Measurements from ENCODE around the gene ZNF506.
A peak's percentile ranks its signal among the peaks of the same experiment; 100 is the strongest.
"Not testable (repeated sequence)": the region's sequence is repeated elsewhere in the genome, so short reads cannot be mapped to it uniquely, and the experiment has no call there.

The ZNF506 gene

GRCh38 chr19:19821366-19821951 is at the start of gene ZNF506:
TSS of gene ZNF506 (minus strand) at chr19:19821750. CDS start at chr19:19821603, 147 bp downstream.
- DNase-seq = peak; percentile 99

- not testable (repeated sequence) for DNase-seq
Measured at GRCh38 chr19:19870086-19870485, 48.5 kb upstream of the ZNF506 start.

- peak; percentile 76 for DNase-seq
Measured at GRCh38 chr19:19866611-19867248, 45.2 kb upstream of the ZNF506 start.

GRCh38 chr19:19865750-19866610 is 44.4 kb upstream of the ZNF506 start, which contains the start of gene ZNF253:
TSS of gene ZNF253 (plus strand) at chr19:19865882. CDS start at chr19:19865997, 115 bp downstream.
- DNase-seq = peak; percentile 98

- DNase-seq = peak; percentile 76
Measured at GRCh38 chr19:19860756-19861390, 39.3 kb upstream of the ZNF506 start.

GRCh38 chr19:19858751-19859150 is 37.2 kb upstream of the ZNF506 start:
- no peak for DNase-seq

- DNase-seq = not testable (repeated sequence)
Measured at GRCh38 chr19:19851740-19852139, 30.2 kb upstream of the ZNF506 start.

- no peak for DNase-seq
Measured at GRCh38 chr19:19849056-19849455, 27.5 kb upstream of the ZNF506 start.

GRCh38 chr19:19847781-19848180 is 26.2 kb upstream of the ZNF506 start:
- DNase-seq = no peak

GRCh38 chr19:19835560-19836038 is 14.0 kb upstream of the ZNF506 start:
- DNase-seq = no peak

- DNase-seq = no peak
Measured at GRCh38 chr19:19826875-19827274, 5.3 kb upstream of the ZNF506 start.

- DNase-seq = no peak
Measured at GRCh38 chr19:19823916-19824315, 2.4 kb upstream of the ZNF506 start.

GRCh38 chr19:19821976-19822375 is 426 bp upstream of the ZNF506 start:
- peak; percentile 66 for DNase-seq

- no peak for DNase-seq
Measured at GRCh38 chr19:19820774-19821320, 703 bp downstream of the ZNF506 start.

- peak; percentile 76 for DNase-seq
Measured at GRCh38 chr19:19817357-19817756, 4.2 kb downstream of the ZNF506 start.

- DNase-seq = no peak
Measured at GRCh38 chr19:19816679-19817078, 4.9 kb downstream of the ZNF506 start.

GRCh38 chr19:19811999-19812398 is 9.6 kb downstream of the ZNF506 start:
- DNase-seq = not testable (repeated sequence)

- no peak for DNase-seq
Measured at GRCh38 chr19:19805480-19805879, 16.1 kb downstream of the ZNF506 start.

- no peak for DNase-seq
Measured at GRCh38 chr19:19788015-19788414, 33.5 kb downstream of the ZNF506 start.

GRCh38 chr19:19785476-19785875 is 36.1 kb downstream of the ZNF506 start:
- DNase-seq = not testable (repeated sequence)

GRCh38 chr19:19782783-19783182 is 38.8 kb downstream of the ZNF506 start:
- DNase-seq = peak; percentile 72

GRCh38 chr19:19781791-19782190 is 39.8 kb downstream of the ZNF506 start:
- DNase-seq = not testable (repeated sequence)

GRCh38 chr19:19778666-19779065 is 42.9 kb downstream of the ZNF506 start:
- DNase-seq = no peak

Data from activated effector memory CD4-positive, alpha-beta T cell treated with anti-CD3 and anti-CD28 coated beads, Interleukin-2, amount 50 U/mL, for 16 hours (primary cell).